K562 (cell line): ENCODE data around the gene ZNF562.

Source experiments
- CHD4 ChIP-seq: fragments of 200-600 bp; sonication (generic); IDR thresholded peaks from 3 replicates; pipeline ENCODE4 v1.6.1; 2012; ENCODE audit warnings: low read depth, mild to moderate bottlenecking, mixed read lengths, low read length, inconsistent platforms; ENCODE audit not compliant: insufficient read depth, insufficient replicate concordance, poor library complexity, severe bottlenecking
- CTCF ChIP-seq, 3 experiments: IDR thresholded peaks in 2 of 3; conservative IDR thresholded peaks in 1 of 3; 2 replicates each; pipeline ENCODE4 v1.5.1; 2011 to 2012; ENCODE audit warnings: low read length in 3 of 3, mild to moderate bottlenecking in 3 of 3, control low read depth in 2 of 3, improper control_type of control experiment in 1 of 3, inconsistent platforms in 1 of 3, low read depth in 1 of 3, mixed read lengths in 1 of 3, moderate library complexity in 1 of 3; ENCODE audit not compliant: insufficient read depth in 2 of 3
- ETV5 ChIP-seq: sonication (generic); formaldehyde crosslinking; IDR thresholded peaks from 2 replicates; pipeline ENCODE4 v1.4.0; 2020; ENCODE audit warnings: low read depth, mild to moderate bottlenecking, missing genetic modification reagents
- EZH2 ChIP-seq: IDR thresholded peaks from 2 replicates; pipeline ENCODE4 v1.6.1; 2012; ENCODE audit warnings: low read depth, mild to moderate bottlenecking, inconsistent platforms, low read length, borderline replicate concordance
- NR2C2 ChIP-seq, 2 experiments: fragments of 200-800 bp in 1 of 2; sonication (Bioruptor generic) in 1 of 2; sonication (generic) in 1 of 2; formaldehyde crosslinking in 1 of 2; IDR thresholded peaks; 2 replicates each; pipeline versions ENCODE4 v1.6.1 to v1.8.0; 2016 to 2022; ENCODE audit warnings: mild to moderate bottlenecking in 1 of 2, missing compliant biosample characterization in 1 of 2, missing genetic modification characterization in 1 of 2, missing genetic modification reagents in 1 of 2
- POLR2AphosphoS5 ChIP-seq: IDR thresholded peaks from 2 replicates; pipeline ENCODE4 v1.6.1; 2011; ENCODE audit warnings: mild to moderate bottlenecking, low read depth, low read length, moderate library complexity; ENCODE audit not compliant: control insufficient read depth, insufficient read depth
- SMARCE1 ChIP-seq: fragments of 450-650 bp; IDR thresholded peaks from 2 replicates; pipeline ENCODE4 v1.7.1; 2016; ENCODE audit warnings: mild to moderate bottlenecking
- STAT5B ChIP-seq: fragments of 250-450 bp; sonication (Bioruptor Pico); IDR thresholded peaks from 2 replicates; pipeline ENCODE4 v1.8.0; 2021; ENCODE audit warnings: mild to moderate bottlenecking, inconsistent platforms
- TRIM24 ChIP-seq, 2 experiments: fragments of 450-650 bp; IDR thresholded peaks; 2 replicates each; pipeline ENCODE4 v1.6.1; 2016
- ZNF24 ChIP-seq: fragments of 450-650 bp; IDR thresholded peaks from 2 replicates; pipeline ENCODE4 v1.6.1; 2016
- ZNF274 ChIP-seq: IDR thresholded peaks from 2 replicates; pipeline ENCODE4 v1.6.1; 2011; ENCODE audit warnings: low read depth, mild to moderate bottlenecking, low read length, moderate library complexity, borderline replicate concordance
- ZSCAN32 ChIP-seq: fragments of 450-650 bp; formaldehyde crosslinking; IDR thresholded peaks from 2 replicates; pipeline ENCODE4 v1.4.0; 2020; ENCODE audit warnings: mild to moderate bottlenecking, moderate library complexity
- TF ChIP-seq, protein P1 (sequence below): sonication (generic); formaldehyde crosslinking; IDR thresholded peaks from 2 replicates; pipeline ENCODE4 v1.8.1; 2023; ENCODE audit warnings: mild to moderate bottlenecking, missing genetic modification reagents

DNA sequence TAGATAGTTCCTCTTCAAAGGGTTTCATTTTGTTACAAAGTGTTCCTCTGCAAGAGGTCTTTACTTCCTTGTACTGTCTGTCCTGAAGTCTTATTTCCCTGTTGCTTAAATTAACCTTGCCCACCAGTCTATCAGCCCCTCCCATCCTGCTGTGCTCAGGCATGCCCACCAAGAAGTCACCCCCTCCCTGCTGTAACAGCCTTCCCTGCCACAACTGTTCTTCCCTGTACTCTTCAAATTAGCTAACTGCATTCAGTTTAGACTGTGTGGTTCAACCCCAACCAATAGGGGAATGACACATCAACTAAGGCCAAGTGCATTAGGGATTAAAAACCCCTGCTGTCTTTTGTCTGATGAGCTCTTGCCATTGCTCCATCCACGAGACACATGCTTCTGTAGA is 34.4 kb upstream of the ZNF562 start:
- TF ChIP-seq CTCF (IDR thresholded peaks at IDR 0.05 in 2 of 3, conservative IDR thresholded peaks at IDR 0.05 in 1 of 3; ENCODE audit: insufficient read depth in 2 of 3, low read depth in 1 of 3, low read length in 3 of 3) (no peak), POLR2AphosphoS5 (no peak), ZNF24 (no peak), ETV5 (CRISPR knock-in tag) (no peak), ZNF274 (no peak), EZH2 (no peak), NR2C2 (CRISPR knock-in tag; IDR thresholded peaks at IDR 0.05) (no peak), NR2C2 (tag; IDR thresholded peaks at IDR 0.05) (no peak), CHD4 (no peak), SMARCE1 (no peak), TRIM24 (IDR thresholded peaks at IDR 0.05) (no peak), STAT5B (CRISPR knock-in tag) (no peak), ZSCAN32 (CRISPR knock-in tag) (no peak)
- TF ChIP-seq, protein P1, sequence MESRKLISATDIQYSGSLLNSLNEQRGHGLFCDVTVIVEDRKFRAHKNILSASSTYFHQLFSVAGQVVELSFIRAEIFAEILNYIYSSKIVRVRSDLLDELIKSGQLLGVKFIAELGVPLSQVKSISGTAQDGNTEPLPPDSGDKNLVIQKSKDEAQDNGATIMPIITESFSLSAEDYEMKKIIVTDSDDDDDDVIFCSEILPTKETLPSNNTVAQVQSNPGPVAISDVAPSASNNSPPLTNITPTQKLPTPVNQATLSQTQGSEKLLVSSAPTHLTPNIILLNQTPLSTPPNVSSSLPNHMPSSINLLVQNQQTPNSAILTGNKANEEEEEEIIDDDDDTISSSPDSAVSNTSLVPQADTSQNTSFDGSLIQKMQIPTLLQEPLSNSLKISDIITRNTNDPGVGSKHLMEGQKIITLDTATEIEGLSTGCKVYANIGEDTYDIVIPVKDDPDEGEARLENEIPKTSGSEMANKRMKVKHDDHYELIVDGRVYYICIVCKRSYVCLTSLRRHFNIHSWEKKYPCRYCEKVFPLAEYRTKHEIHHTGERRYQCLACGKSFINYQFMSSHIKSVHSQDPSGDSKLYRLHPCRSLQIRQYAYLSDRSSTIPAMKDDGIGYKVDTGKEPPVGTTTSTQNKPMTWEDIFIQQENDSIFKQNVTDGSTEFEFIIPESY (CRISPR knock-in tag): no peak
